Muscle of leg (tissue), 16 donors: ENCODE data around the gene TGM2. TPM values are rescaled to one million over a fixed set of nuclear protein-coding genes. Genes with fewer than 3 reads are reported as not detected.

Experiments
- DNase-seq: peaks from one replicate; pipeline ENCODE4 v3.0.0; 2013
- H3K27ac ChIP-seq: one replicate; pipeline ENCODE4 v1.5.1; 2013; ENCODE audit warnings: mild to moderate bottlenecking, low read length, control low read depth
- H3K27me3 ChIP-seq: one replicate; pipeline ENCODE4 v1.6.1; 2013; ENCODE audit warnings: low read length; ENCODE audit not compliant: control insufficient read depth, insufficient read depth
- H3K36me3 ChIP-seq: one replicate; pipeline ENCODE4 v1.6.1; 2013; ENCODE audit warnings: low read length; ENCODE audit not compliant: control insufficient read depth, insufficient read depth
- H3K4me1 ChIP-seq: one replicate; pipeline ENCODE4 v1.6.1; 2013; ENCODE audit warnings: low read length; ENCODE audit not compliant: control insufficient read depth, insufficient read depth
- H3K4me3 ChIP-seq: one replicate; pipeline ENCODE4 v1.5.1; 2013; ENCODE audit warnings: low read length, control low read depth
- H3K9me3 ChIP-seq: replicated peaks from 2 replicates; pipeline ENCODE4 v1.6.1; 2013; ENCODE audit warnings: low read depth, low read length; ENCODE audit not compliant: control insufficient read depth
- WGBS: methylation state at CpG from one replicate; pipeline ENCODE4 v1.1.5; 2013; ENCODE audit warnings: missing lambda C conversion rate; ENCODE audit not compliant: insufficient coverage; 5-methylcytosine and 5-hydroxymethylcytosine counted together
- long read RNA-seq, 11 donors: transcript quantifications; one replicate each; lab custom pipeline, GENCODE V29; 2026
- polyA plus RNA-seq, 8 donors: library from polyadenylated mRNA; unstranded; fragments of 120-200 nt; gene quantifications; one replicate each; pipeline versions ENCODE4 v1.2.1 to v1.2.3, GENCODE V29; 2013; ENCODE audit warnings: inconsistent platforms in 1 of 8, low replicate concordance in 1 of 8; ENCODE audit not compliant: insufficient read length in 8 of 8, insufficient read depth in 1 of 8
- total RNA-seq: library from RNA; stranded (reverse); fragments of 120-200 nt; gene quantifications from one replicate; pipeline ENCODE4 v1.2.4, GENCODE V29; 2013

The TGM2 gene
- total RNA-seq, result 10.1 TPM
- polyA plus RNA-seq, result 10 to 100 TPM; 10.9 to 40.9 (median 14.7) TPM
- long read RNA-seq, donor 1, partial matches to known transcripts, result 0 of 2 reads
- long read RNA-seq, donor 1, other reads (novel, unspliced or antisense), result 0 of 2 reads
- long read RNA-seq, donor 2, result 0 reads
- long read RNA-seq, donor 3, partial matches to known transcripts, result 6 of 8 reads
- long read RNA-seq, donor 3, other reads (novel, unspliced or antisense), result 0 of 8 reads
- long read RNA-seq, donor 4, full-length matches to known transcripts, result 1 of 1 reads
- long read RNA-seq, donor 4, partial matches to known transcripts, result 0 of 1 reads
- long read RNA-seq, donor 4, other reads (novel, unspliced or antisense), result 0 of 1 reads
- long read RNA-seq, donor 5, full-length matches to known transcripts, result 3 of 3 reads
- long read RNA-seq, donor 5, partial matches to known transcripts, result 0 of 3 reads
- long read RNA-seq, donor 5, other reads (novel, unspliced or antisense), result 0 of 3 reads
- long read RNA-seq, donor 6, full-length matches to known transcripts, result 6 of 6 reads
- long read RNA-seq, donor 6, partial matches to known transcripts, result 0 of 6 reads
- long read RNA-seq, donor 6, other reads (novel, unspliced or antisense), result 0 of 6 reads
- long read RNA-seq, donor 7, full-length matches to known transcripts, result 2 of 2 reads
- long read RNA-seq, donor 7, partial matches to known transcripts, result 0 of 2 reads
- long read RNA-seq, donor 7, other reads (novel, unspliced or antisense), result 0 of 2 reads
- long read RNA-seq, donor 8, full-length matches to known transcripts, result 1 of 1 reads
- long read RNA-seq, donor 8, partial matches to known transcripts, result 0 of 1 reads
- long read RNA-seq, donor 8, other reads (novel, unspliced or antisense), result 0 of 1 reads
- long read RNA-seq, donor 9, partial matches to known transcripts, result 0 of 1 reads
- long read RNA-seq, donor 9, other reads (novel, unspliced or antisense), result 0 of 1 reads
- long read RNA-seq, donor 10, partial matches to known transcripts, result 14 of 15 reads
- long read RNA-seq, donor 10, other reads (novel, unspliced or antisense), result 0 of 15 reads
- long read RNA-seq, donor 11, full-length matches to known transcripts, result 2 of 2 reads
- long read RNA-seq, donor 11, partial matches to known transcripts, result 0 of 2 reads
- long read RNA-seq, donor 11, other reads (novel, unspliced or antisense), result 0 of 2 reads

DNA sequence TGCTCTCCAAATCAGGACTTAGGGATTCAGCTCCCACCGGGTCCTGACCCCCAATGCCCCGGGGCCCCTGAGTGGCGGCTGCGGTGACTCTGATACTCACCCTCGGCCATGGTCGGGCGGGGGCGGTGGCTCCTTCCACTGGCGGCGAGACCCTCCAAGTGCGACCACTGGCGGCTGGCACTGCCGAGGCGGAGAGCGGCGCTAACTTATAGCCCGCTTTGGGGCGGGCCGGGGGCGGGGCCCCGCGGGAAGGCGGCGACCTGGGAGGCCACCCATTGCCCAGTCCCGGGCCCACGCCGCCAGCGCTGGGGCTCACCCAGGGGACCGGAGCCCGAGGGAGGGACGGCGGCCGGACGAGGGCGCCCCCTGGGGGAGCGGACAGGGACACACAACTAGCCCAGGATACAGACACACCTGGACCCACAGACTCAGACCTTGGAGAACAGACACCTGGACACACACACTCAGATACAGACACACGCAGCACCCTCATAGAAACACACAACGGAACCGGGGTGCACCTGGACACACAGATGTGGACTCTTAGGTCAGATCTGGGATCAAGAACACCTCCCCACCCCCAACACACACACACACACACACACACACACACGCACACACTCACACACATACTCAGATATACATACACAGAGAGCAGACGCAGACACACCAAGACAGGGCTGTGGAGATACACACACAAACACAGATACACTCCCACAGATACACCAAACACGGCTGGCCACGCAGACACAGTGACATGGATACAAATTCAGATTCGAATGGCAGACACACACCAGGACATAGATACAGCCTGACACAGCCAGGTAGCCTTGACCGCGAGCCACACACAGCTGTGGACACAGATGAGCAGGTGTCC is at the start of gene TGM2:
Gene TGM2, minus strand, starts transcription at position 182 of the 877 bp plus-strand sequence. Its CDS starts 72 bp downstream, at position 110.
- H3K36me3 ChIP-seq, result no peaks in the 10 kb centered on the region
- H3K4me3 ChIP-seq, result peak within 1 kb of the TSS; percentile 39
- H3K27ac ChIP-seq, result no peak within 1 kb of the TSS
- peak; percentile 48 for DNase-seq
- no peaks in the 10 kb centered on the region for H3K27me3 ChIP-seq
- H3K4me1 ChIP-seq, result peaks cover 26% of the 10 kb centered on the region
- H3K9me3 ChIP-seq, result no peaks in the 10 kb centered on the region
- 15% methylated on average over 38 of the region's 46 CpGs for WGBS

GRCh38 chr20:38214256-38215193 is 49.5 kb upstream of the TGM2 start:
- DNase-seq, result no peak
- no peaks in the 10 kb centered on the region for H3K9me3 ChIP-seq
- peaks cover 19% of the 10 kb centered on the region for H3K4me1 ChIP-seq
- peaks cover 4% of the 10 kb centered on the region for H3K27me3 ChIP-seq
- no peak overlapping the region for H3K27ac ChIP-seq
- 55% methylated on average over 6 of the region's 19 CpGs for WGBS
- no peak overlapping the region for H3K4me3 ChIP-seq
- no peaks in the 10 kb centered on the region for H3K36me3 ChIP-seq

GRCh38 chr20:38213607-38213940 is 48.5 kb upstream of the TGM2 start:
- H3K27ac ChIP-seq, result no peak overlapping the region
- peaks cover 4% of the 10 kb centered on the region for H3K27me3 ChIP-seq
- no peaks in the 10 kb centered on the region for H3K9me3 ChIP-seq
- peaks cover 25% of the 10 kb centered on the region for H3K4me1 ChIP-seq
- WGBS, result 97% methylated on average over 4 of the region's 5 CpGs
- H3K4me3 ChIP-seq, result no peak overlapping the region
- no peaks in the 10 kb centered on the region for H3K36me3 ChIP-seq
- DNase-seq, result no peak

DNA sequence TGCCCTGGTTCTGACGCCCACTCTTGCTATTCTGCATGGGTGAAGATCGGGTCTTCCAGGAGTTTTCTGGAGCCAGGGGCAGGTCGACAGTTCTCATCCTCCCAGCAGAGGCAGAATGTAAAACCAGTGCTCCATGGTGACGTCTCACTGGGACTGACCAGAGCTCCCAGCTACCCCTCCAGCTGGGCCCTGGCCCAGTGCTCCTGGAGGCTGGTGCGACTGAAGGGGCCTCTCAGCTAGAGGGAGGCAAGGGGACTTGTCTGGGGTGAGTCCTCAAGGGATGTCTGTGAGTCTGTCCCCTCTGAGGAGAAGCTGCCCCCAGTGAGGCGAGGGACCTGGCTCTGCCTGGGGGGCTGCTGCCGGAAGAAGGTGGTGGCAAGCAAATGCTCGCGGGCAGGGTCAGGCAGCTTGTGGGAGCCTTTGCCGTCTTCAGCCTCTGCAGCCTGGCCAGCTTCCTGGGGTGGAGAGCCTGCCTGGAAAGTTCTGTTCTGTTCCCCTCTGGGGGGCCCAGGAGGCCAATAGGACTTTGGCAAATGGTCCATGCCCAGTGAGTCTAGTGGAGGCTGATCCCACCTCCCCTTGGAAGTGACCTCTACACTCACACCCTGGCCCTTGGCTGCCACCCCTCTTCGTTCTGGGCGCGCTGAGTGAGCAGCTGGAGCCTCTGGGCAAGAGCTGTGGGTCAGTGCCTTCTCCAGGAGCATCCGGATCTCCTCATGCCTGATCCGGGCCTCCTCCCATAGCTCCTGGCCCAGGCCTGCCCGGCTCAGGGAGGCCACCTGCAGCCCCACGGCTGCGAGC is 47.9 kb upstream of the TGM2 start:
- Histone ChIP-seq H3K4me1 (peaks cover 25% of the 10 kb centered on the region), H3K27ac (no peak overlapping the region), H3K27me3 (peaks cover 4% of the 10 kb centered on the region), H3K4me3 (no peak overlapping the region), H3K36me3 (no peaks in the 10 kb centered on the region), H3K9me3 (no peaks in the 10 kb centered on the region)
- WGBS, result 50% methylated on average over 14 of the region's 18 CpGs
- DNase-seq, result no peak

GRCh38 chr20:38211200-38212097 is 46.4 kb upstream of the TGM2 start:
- WGBS, result 61% methylated on average over 4 of the region's 9 CpGs
- Histone ChIP-seq H3K27ac (no peak overlapping the region), H3K4me1 (peaks cover 25% of the 10 kb centered on the region), H3K36me3 (no peaks in the 10 kb centered on the region), H3K4me3 (no peak overlapping the region), H3K27me3 (peaks cover 4% of the 10 kb centered on the region), H3K9me3 (no peaks in the 10 kb centered on the region)
- DNase-seq, result no peak

GRCh38 chr20:38210741-38211140 is 45.7 kb upstream of the TGM2 start:
- Histone ChIP-seq H3K27ac (no peak overlapping the region), H3K4me3 (no peak overlapping the region), H3K27me3 (peaks cover 4% of the 10 kb centered on the region), H3K4me1 (peaks cover 25% of the 10 kb centered on the region), H3K36me3 (no peaks in the 10 kb centered on the region), H3K9me3 (peaks cover 3% of the 10 kb centered on the region)
- WGBS, result 32% methylated on average over 3 of the region's 6 CpGs
- no peak for DNase-seq

DNA sequence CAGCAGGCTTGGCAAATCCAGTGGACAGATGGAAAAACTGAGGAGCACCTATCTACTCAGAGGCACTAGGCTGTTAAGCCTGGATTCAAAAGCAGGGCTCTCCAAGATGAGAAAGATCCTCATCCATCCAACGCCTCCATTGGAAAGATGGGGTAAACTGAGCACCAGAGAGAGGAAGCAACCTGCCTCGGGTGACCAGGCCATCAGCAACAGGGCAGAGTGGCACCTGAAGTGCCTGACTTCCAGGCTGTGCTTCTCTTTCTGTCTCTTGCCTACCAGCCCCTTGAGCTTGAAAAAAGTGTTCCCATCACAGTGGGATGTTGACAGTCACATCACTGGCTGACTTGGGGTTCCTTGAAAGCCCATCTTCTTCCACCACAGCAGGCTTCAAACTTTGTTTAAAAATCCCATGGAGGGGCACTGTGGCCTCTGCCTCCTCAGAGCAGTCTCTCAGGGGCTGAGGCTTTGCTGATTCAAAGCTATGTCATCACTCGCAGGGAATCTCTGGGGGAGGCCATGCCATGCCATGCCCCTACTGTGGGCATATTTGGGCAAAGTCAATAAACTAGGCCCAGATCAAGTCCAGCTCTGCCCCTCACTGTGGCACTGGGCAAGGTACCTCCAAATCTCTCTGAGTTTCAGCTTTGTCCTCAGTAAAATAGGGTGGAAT is 44.8 kb upstream of the TGM2 start:
- H3K4me1 ChIP-seq, result peaks cover 25% of the 10 kb centered on the region
- H3K27me3 ChIP-seq, result peaks cover 4% of the 10 kb centered on the region
- H3K9me3 ChIP-seq, result peaks cover 3% of the 10 kb centered on the region
- H3K36me3 ChIP-seq, result no peaks in the 10 kb centered on the region
- no peak overlapping the region for H3K27ac ChIP-seq
- 94% methylated on average over 3 of the region's 3 CpGs for WGBS
- no peak overlapping the region for H3K4me3 ChIP-seq
- DNase-seq, result no peak
